ENCODE data around the gene FFAR1.

Gene FFAR1

GRCh38 chr19:35342430-35342829 lies 5.3 kb upstream of the FFAR1 start:
- TF ChIP-seq CSDC2 (CRISPR knock-in tag; IDR thresholded peaks at IDR 0.05) (no peak), TCF4 (CRISPR knock-in tag; IDR thresholded peaks at IDR 0.05; ENCODE audit: borderline replicate concordance) (no peak), ZC3H10 (CRISPR knock-in tag; IDR thresholded peaks at IDR 0.05) (no peak)
- peak; percentile 19; the same call in 1 of the 3 replicates for ATAC-seq

DNA sequence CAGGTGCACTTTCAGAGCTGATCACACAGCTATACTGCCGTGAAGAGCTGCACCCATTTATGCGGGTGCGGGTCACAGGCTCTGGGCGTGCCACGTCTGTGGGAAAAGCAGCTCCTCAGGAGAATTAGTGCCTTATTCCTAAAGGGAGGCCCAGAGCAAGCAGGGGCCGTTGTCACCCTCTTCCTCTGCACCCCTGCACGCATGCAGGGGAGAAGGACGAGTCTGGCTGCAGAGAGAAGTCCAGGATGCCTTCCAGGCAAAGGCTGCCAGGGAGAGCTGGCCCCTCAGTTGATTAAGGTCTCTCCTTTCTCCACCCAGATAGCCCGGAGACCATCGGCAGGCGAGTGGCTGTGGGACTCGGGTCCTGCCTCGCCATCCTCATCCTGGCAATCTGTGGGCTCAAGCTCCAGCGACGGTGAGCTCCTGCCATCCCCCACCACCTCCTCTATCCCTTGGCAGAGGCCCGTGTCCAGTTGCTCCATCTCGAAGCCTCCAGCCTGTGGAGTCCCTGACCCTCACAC lies 3.1 kb upstream of the FFAR1 start:
- TF ChIP-seq PPARA (CRISPR knock-in tag; IDR thresholded peaks at IDR 0.05; ENCODE audit: borderline replicate concordance) (no peak), CSRNP3 (CRISPR knock-in tag; IDR thresholded peaks at IDR 0.05) (no peak), RARB (CRISPR knock-in tag; IDR thresholded peaks at IDR 0.05) (no peak), ARNTL (CRISPR knock-in tag; IDR thresholded peaks at IDR 0.05; ENCODE audit: borderline replicate concordance, low read depth) (no peak), OSR1 (CRISPR knock-in tag; IDR thresholded peaks at IDR 0.05) (no peak), ESRRG (CRISPR knock-in tag; IDR thresholded peaks at IDR 0.05) (no peak), ISL1 (CRISPR knock-in tag; IDR thresholded peaks at IDR 0.05) (no peak), TSHZ2 (CRISPR knock-in tag; IDR thresholded peaks at IDR 0.05) (no peak), ZFP30 (CRISPR knock-in tag; IDR thresholded peaks at IDR 0.05) (no peak), ZNF565 (CRISPR knock-in tag; conservative IDR thresholded peaks at IDR 0.05; ENCODE audit: low read depth) (no peak), ZNF70 (CRISPR knock-in tag; IDR thresholded peaks at IDR 0.05) (no peak), SNAI2 (CRISPR knock-in tag; IDR thresholded peaks at IDR 0.05) (no peak), TOX (CRISPR knock-in tag; IDR thresholded peaks at IDR 0.05; ENCODE audit: borderline replicate concordance) (no peak), TCF4 (CRISPR knock-in tag; IDR thresholded peaks at IDR 0.05; ENCODE audit: borderline replicate concordance) (no peak), ZNF8 (CRISPR knock-in tag; IDR thresholded peaks at IDR 0.05) (no peak)
- TF ChIP-seq, protein P1, sequence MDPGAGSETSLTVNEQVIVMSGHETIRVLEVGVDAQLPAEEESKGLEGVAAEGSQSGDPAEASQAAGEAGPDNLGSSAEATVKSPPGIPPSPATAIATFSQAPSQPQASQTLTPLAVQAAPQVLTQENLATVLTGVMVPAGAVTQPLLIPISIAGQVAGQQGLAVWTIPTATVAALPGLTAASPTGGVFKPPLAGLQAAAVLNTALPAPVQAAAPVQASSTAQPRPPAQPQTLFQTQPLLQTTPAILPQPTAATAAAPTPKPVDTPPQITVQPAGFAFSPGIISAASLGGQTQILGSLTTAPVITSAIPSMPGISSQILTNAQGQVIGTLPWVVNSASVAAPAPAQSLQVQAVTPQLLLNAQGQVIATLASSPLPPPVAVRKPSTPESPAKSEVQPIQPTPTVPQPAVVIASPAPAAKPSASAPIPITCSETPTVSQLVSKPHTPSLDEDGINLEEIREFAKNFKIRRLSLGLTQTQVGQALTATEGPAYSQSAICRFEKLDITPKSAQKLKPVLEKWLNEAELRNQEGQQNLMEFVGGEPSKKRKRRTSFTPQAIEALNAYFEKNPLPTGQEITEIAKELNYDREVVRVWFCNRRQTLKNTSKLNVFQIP (CRISPR knock-in tag; IDR thresholded peaks at IDR 0.05; ENCODE audit: borderline replicate concordance, low read depth): no peak
- ATAC-seq: no peak

DNA sequence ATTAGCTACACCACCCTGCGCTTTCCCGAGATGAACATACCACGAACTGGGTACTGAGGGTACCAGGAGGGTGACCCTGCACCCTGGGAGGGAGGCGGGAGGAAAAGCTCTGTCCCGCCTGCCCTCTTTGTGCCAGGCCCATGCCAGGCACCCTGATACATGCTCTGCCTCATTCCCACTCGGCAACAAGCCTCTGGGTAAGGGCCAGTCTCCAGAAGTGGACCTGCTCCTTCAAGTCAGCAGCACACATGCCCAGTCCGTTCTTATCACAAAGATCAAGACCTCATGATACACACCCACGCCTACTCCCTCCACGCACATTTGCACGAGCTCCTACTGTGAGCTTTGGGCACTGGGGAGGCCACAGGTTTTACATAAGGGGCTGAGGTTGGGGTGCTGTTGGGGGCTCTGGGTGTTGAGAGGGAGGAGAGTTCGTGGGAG lies 2.0 kb upstream of the FFAR1 start:
- ATAC-seq: no peak

More for the DNA sequence above, 2.0 kb upstream of the FFAR1 start:
- TF ChIP-seq RARB (CRISPR knock-in tag; IDR thresholded peaks at IDR 0.05): no peak
- no peak for TF ChIP-seq PPARA (CRISPR knock-in tag; IDR thresholded peaks at IDR 0.05; ENCODE audit: borderline replicate concordance)
- TF ChIP-seq ZC3H10 (CRISPR knock-in tag; IDR thresholded peaks at IDR 0.05): no peak
- no peak for TF ChIP-seq ZNF8 (CRISPR knock-in tag; IDR thresholded peaks at IDR 0.05)
- TF ChIP-seq, protein P2, sequence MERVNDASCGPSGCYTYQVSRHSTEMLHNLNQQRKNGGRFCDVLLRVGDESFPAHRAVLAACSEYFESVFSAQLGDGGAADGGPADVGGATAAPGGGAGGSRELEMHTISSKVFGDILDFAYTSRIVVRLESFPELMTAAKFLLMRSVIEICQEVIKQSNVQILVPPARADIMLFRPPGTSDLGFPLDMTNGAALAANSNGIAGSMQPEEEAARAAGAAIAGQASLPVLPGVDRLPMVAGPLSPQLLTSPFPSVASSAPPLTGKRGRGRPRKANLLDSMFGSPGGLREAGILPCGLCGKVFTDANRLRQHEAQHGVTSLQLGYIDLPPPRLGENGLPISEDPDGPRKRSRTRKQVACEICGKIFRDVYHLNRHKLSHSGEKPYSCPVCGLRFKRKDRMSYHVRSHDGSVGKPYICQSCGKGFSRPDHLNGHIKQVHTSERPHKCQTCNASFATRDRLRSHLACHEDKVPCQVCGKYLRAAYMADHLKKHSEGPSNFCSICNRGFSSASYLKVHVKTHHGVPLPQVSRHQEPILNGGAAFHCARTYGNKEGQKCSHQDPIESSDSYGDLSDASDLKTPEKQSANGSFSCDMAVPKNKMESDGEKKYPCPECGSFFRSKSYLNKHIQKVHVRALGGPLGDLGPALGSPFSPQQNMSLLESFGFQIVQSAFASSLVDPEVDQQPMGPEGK (CRISPR knock-in tag; IDR thresholded peaks at IDR 0.05; ENCODE audit: borderline replicate concordance): no peak
- no peak for TF ChIP-seq ZNF565 (CRISPR knock-in tag; conservative IDR thresholded peaks at IDR 0.05; ENCODE audit: low read depth)
- no peak for TF ChIP-seq CREB5 (CRISPR knock-in tag; IDR thresholded peaks at IDR 0.05; ENCODE audit: low read depth)
- TF ChIP-seq GLIS3 (CRISPR knock-in tag; IDR thresholded peaks at IDR 0.05): no peak
- TF ChIP-seq ZFP3 (CRISPR knock-in tag; IDR thresholded peaks at IDR 0.05): no peak
- TF ChIP-seq CSRNP3 (CRISPR knock-in tag; IDR thresholded peaks at IDR 0.05): no peak
- TF ChIP-seq SNAI2 (CRISPR knock-in tag; IDR thresholded peaks at IDR 0.05): no peak
- no peak for TF ChIP-seq ZFP30 (CRISPR knock-in tag; IDR thresholded peaks at IDR 0.05)
- no peak for TF ChIP-seq ESRRG (CRISPR knock-in tag; IDR thresholded peaks at IDR 0.05)
- no peak for TF ChIP-seq TSHZ2 (CRISPR knock-in tag; IDR thresholded peaks at IDR 0.05)
- TF ChIP-seq BACH2 (CRISPR knock-in tag; IDR thresholded peaks at IDR 0.05; ENCODE audit: borderline replicate concordance): no peak
- TF ChIP-seq ARNTL (CRISPR knock-in tag; IDR thresholded peaks at IDR 0.05; ENCODE audit: borderline replicate concordance, low read depth): no peak
- TF ChIP-seq TCF4 (CRISPR knock-in tag; IDR thresholded peaks at IDR 0.05; ENCODE audit: borderline replicate concordance): no peak
- TF ChIP-seq CSDC2 (CRISPR knock-in tag; IDR thresholded peaks at IDR 0.05): no peak
- no peak for TF ChIP-seq ZNF70 (CRISPR knock-in tag; IDR thresholded peaks at IDR 0.05)

All from SK-N-SH treated with all-trans-retinoic acid at 6 μM for 48 hours (cell line).